Measurements from ENCODE around the gene OR6C2.
"Not testable (repeated sequence)": the region's sequence is repeated elsewhere in the genome, so short reads cannot be mapped to it uniquely, and the experiment has no call there.

Gene OR6C2

GRCh38 chr12:55470088-55470829 lies 26.4 kb downstream of the OR6C2 start, which contains the start of gene OR6C70:
TSS of gene OR6C70 (minus strand) at chr12:55470138. CDS start at chr12:55470138, 0 bp downstream.
- no peak within 1 kb of the TSS for H3K4me2 ChIP-seq (ENCODE audit: insufficient read depth, low read length, poor library complexity, severe bottlenecking)
- H3K9ac ChIP-seq (ENCODE audit: low read depth, low read length, poor library complexity), result no peak within 1 kb of the TSS
- no peak for DNase-seq (ENCODE audit: low spot score)
- WGBS, 2 donors (ENCODE audit: extremely low coverage in 2 of 2, insufficient read length in 2 of 2, insufficient replicate concordance in 1 of 2), result no CpG with 5 or more reads among the region's 3 CpGs
- H4K91ac ChIP-seq (ENCODE audit: low read depth, low read length, poor library complexity), result no peak within 1 kb of the TSS
- H2BK12ac ChIP-seq (ENCODE audit: low read length), result no peak within 1 kb of the TSS
- no peak within 1 kb of the TSS for H3K27ac ChIP-seq (replicated peaks; ENCODE audit: low read length)
- no peak within 1 kb of the TSS for H2BK120ac ChIP-seq (ENCODE audit: low read depth, low read length)
- H2BK15ac ChIP-seq (ENCODE audit: low read length), result no peak within 1 kb of the TSS
- no peak within 1 kb of the TSS for H4K8ac ChIP-seq (ENCODE audit: low read depth, low read length)
- no peaks in the 10 kb centered on the region for H3K27me3 ChIP-seq (ENCODE audit: control insufficient read depth in 3 of 3, insufficient read depth in 3 of 3, low read depth in 1 of 3, low read length in 3 of 3)
- no peak within 1 kb of the TSS for H2BK5ac ChIP-seq (ENCODE audit: low read length)
- no peak within 1 kb of the TSS for H3K18ac ChIP-seq (ENCODE audit: low read length)
- no peaks in the 10 kb centered on the region for H3K9me3 ChIP-seq (replicated peaks in 1 of 2; ENCODE audit: control insufficient read depth in 2 of 2, insufficient read depth in 1 of 2, low read depth in 1 of 2, low read length in 2 of 2)
- H3K23ac ChIP-seq (ENCODE audit: low read depth, low read length, poor library complexity), result no peak within 1 kb of the TSS
- no peaks in the 10 kb centered on the region for H3K79me1 ChIP-seq (ENCODE audit: low read depth, low read length)
- H3K4me1 ChIP-seq (ENCODE audit: control insufficient read depth in 2 of 2, insufficient read depth in 1 of 2, low read depth in 1 of 2, low read length in 2 of 2), result no peaks in the 10 kb centered on the region
- H3K36me3 ChIP-seq (replicated peaks in 1 of 2; ENCODE audit: control insufficient read depth in 2 of 2, insufficient read depth in 2 of 2, low read length in 2 of 2), result no peaks in the 10 kb centered on the region
- no peak within 1 kb of the TSS for H3K4ac ChIP-seq (ENCODE audit: low read length)
- H2AFZ ChIP-seq (ENCODE audit: low read length), result no peak within 1 kb of the TSS
- H2AK5ac ChIP-seq (ENCODE audit: low read depth, low read length), result no peak within 1 kb of the TSS
- no peak within 1 kb of the TSS for H3K14ac ChIP-seq (ENCODE audit: low read length)
- no peak within 1 kb of the TSS for H3K4me3 ChIP-seq (ENCODE audit: low read length in 2 of 2)

GRCh38 chr12:55472264-55472663 lies 28.4 kb downstream of the OR6C2 start:
- no peak overlapping the region for H3K18ac ChIP-seq (ENCODE audit: low read length)
- no peak overlapping the region for H2BK15ac ChIP-seq (ENCODE audit: low read length)
- H3K4me1 ChIP-seq (ENCODE audit: control insufficient read depth in 2 of 2, insufficient read depth in 1 of 2, low read depth in 1 of 2, low read length in 2 of 2), result no peaks in the 10 kb centered on the region
- no peak overlapping the region for H3K4me3 ChIP-seq (ENCODE audit: low read length in 2 of 2)
- H3K23ac ChIP-seq (ENCODE audit: low read depth, low read length, poor library complexity), result no peak overlapping the region
- H2BK120ac ChIP-seq (ENCODE audit: low read depth, low read length), result no peak overlapping the region
- no peaks in the 10 kb centered on the region for H3K79me1 ChIP-seq (ENCODE audit: low read depth, low read length)
- no CpG with 5 or more reads among the region's 1 CpG for WGBS, 2 donors (ENCODE audit: extremely low coverage in 2 of 2, insufficient read length in 2 of 2, insufficient replicate concordance in 1 of 2)
- H3K27me3 ChIP-seq (ENCODE audit: control insufficient read depth in 3 of 3, insufficient read depth in 3 of 3, low read depth in 1 of 3, low read length in 3 of 3), result no peaks in the 10 kb centered on the region
- H3K9ac ChIP-seq (ENCODE audit: low read depth, low read length, poor library complexity), result no peak overlapping the region
- H2AK5ac ChIP-seq (ENCODE audit: low read depth, low read length), result no peak overlapping the region
- no peak overlapping the region for H3K27ac ChIP-seq (replicated peaks; ENCODE audit: low read length)
- no peak overlapping the region for H3K14ac ChIP-seq (ENCODE audit: low read length)
- H2AFZ ChIP-seq (ENCODE audit: low read length), result no peak overlapping the region
- no peak overlapping the region for H2BK5ac ChIP-seq (ENCODE audit: low read length)
- no peak overlapping the region for H4K91ac ChIP-seq (ENCODE audit: low read depth, low read length, poor library complexity)
- no peak overlapping the region for H2BK12ac ChIP-seq (ENCODE audit: low read length)
- no peak overlapping the region for H4K8ac ChIP-seq (ENCODE audit: low read depth, low read length)
- H3K4ac ChIP-seq (ENCODE audit: low read length), result no peak overlapping the region
- no peak overlapping the region for H3K4me2 ChIP-seq (ENCODE audit: insufficient read depth, low read length, poor library complexity, severe bottlenecking)
- no peaks in the 10 kb centered on the region for H3K36me3 ChIP-seq (replicated peaks in 1 of 2; ENCODE audit: control insufficient read depth in 2 of 2, insufficient read depth in 2 of 2, low read length in 2 of 2)
- no peak for DNase-seq (ENCODE audit: low spot score)
- no peaks in the 10 kb centered on the region for H3K9me3 ChIP-seq (replicated peaks in 1 of 2; ENCODE audit: control insufficient read depth in 2 of 2, insufficient read depth in 1 of 2, low read depth in 1 of 2, low read length in 2 of 2)

GRCh38 chr12:55479136-55479535 lies 35.3 kb downstream of the OR6C2 start:
- H4K8ac ChIP-seq (ENCODE audit: low read depth, low read length); H3K27me3 ChIP-seq (ENCODE audit: control insufficient read depth in 3 of 3, insufficient read depth in 3 of 3, low read depth in 1 of 3, low read length in 3 of 3); H3K27ac ChIP-seq (replicated peaks; ENCODE audit: low read length); H3K18ac ChIP-seq (ENCODE audit: low read length); H3K4me1 ChIP-seq (ENCODE audit: control insufficient read depth in 2 of 2, insufficient read depth in 1 of 2, low read depth in 1 of 2, low read length in 2 of 2); H3K9me3 ChIP-seq (replicated peaks in 1 of 2; ENCODE audit: control insufficient read depth in 2 of 2, insufficient read depth in 1 of 2, low read depth in 1 of 2, low read length in 2 of 2); H2BK12ac ChIP-seq (ENCODE audit: low read length); DNase-seq (ENCODE audit: low spot score); H4K91ac ChIP-seq (ENCODE audit: low read depth, low read length, poor library complexity); H3K79me1 ChIP-seq (ENCODE audit: low read depth, low read length); H2AFZ ChIP-seq (ENCODE audit: low read length); H3K36me3 ChIP-seq (replicated peaks in 1 of 2; ENCODE audit: control insufficient read depth in 2 of 2, insufficient read depth in 2 of 2, low read length in 2 of 2); H2AK5ac ChIP-seq (ENCODE audit: low read depth, low read length); H3K14ac ChIP-seq (ENCODE audit: low read length); H2BK120ac ChIP-seq (ENCODE audit: low read depth, low read length); H2BK5ac ChIP-seq (ENCODE audit: low read length); H3K4ac ChIP-seq (ENCODE audit: low read length); H3K4me3 ChIP-seq (ENCODE audit: low read length in 2 of 2); H2BK15ac ChIP-seq (ENCODE audit: low read length); H3K4me2 ChIP-seq (ENCODE audit: insufficient read depth, low read length, poor library complexity, severe bottlenecking); H3K9ac ChIP-seq (ENCODE audit: low read depth, low read length, poor library complexity); H3K23ac ChIP-seq (ENCODE audit: low read depth, low read length, poor library complexity): not testable (repeated sequence)
- no CpG with 5 or more reads among the region's 29 CpGs for WGBS, 2 donors (ENCODE audit: extremely low coverage in 2 of 2, insufficient read length in 2 of 2, insufficient replicate concordance in 1 of 2)

- not testable (repeated sequence) for H4K91ac ChIP-seq (ENCODE audit: low read depth, low read length, poor library complexity); H3K4me1 ChIP-seq (ENCODE audit: control insufficient read depth in 2 of 2, insufficient read depth in 1 of 2, low read depth in 1 of 2, low read length in 2 of 2); H3K79me1 ChIP-seq (ENCODE audit: low read depth, low read length); H3K23ac ChIP-seq (ENCODE audit: low read depth, low read length, poor library complexity); DNase-seq (ENCODE audit: low spot score); H3K4ac ChIP-seq (ENCODE audit: low read length); H3K36me3 ChIP-seq (replicated peaks in 1 of 2; ENCODE audit: control insufficient read depth in 2 of 2, insufficient read depth in 2 of 2, low read length in 2 of 2); H2BK5ac ChIP-seq (ENCODE audit: low read length); H4K8ac ChIP-seq (ENCODE audit: low read depth, low read length); H2BK12ac ChIP-seq (ENCODE audit: low read length); H3K27me3 ChIP-seq (ENCODE audit: control insufficient read depth in 3 of 3, insufficient read depth in 3 of 3, low read depth in 1 of 3, low read length in 3 of 3); H2BK120ac ChIP-seq (ENCODE audit: low read depth, low read length); H3K9ac ChIP-seq (ENCODE audit: low read depth, low read length, poor library complexity); H3K4me3 ChIP-seq (ENCODE audit: low read length in 2 of 2); H2AK5ac ChIP-seq (ENCODE audit: low read depth, low read length); H3K9me3 ChIP-seq (replicated peaks in 1 of 2; ENCODE audit: control insufficient read depth in 2 of 2, insufficient read depth in 1 of 2, low read depth in 1 of 2, low read length in 2 of 2); H3K4me2 ChIP-seq (ENCODE audit: insufficient read depth, low read length, poor library complexity, severe bottlenecking); H3K27ac ChIP-seq (replicated peaks; ENCODE audit: low read length); H3K18ac ChIP-seq (ENCODE audit: low read length); H2BK15ac ChIP-seq (ENCODE audit: low read length); H3K14ac ChIP-seq (ENCODE audit: low read length)
- H2AFZ ChIP-seq (ENCODE audit: low read length), result peak overlapping the region; percentile 49
- no CpG with 5 or more reads among the region's 13 CpGs for WGBS, 2 donors (ENCODE audit: extremely low coverage in 2 of 2, insufficient read length in 2 of 2, insufficient replicate concordance in 1 of 2)
These were observed 40.4 kb downstream of the OR6C2 start for GRCh38 chr12:55484284-55484683.
